HepG2 (cell line): Measurements from ENCODE around the gene GNRH2. TPM values are rescaled to one million over a fixed set of nuclear protein-coding genes. Genes with fewer than 3 reads are reported as not detected.

ENCODE experiments used
- CHD2 ChIP-seq: IDR thresholded peaks from 2 replicates; pipeline ENCODE4 v1.6.1; 2011; ENCODE audit warnings: low read depth, low read length, improper control_type of control experiment
- CREB1 ChIP-seq, 2 experiments: fragments of 450-650 bp in 1 of 2; IDR thresholded peaks; 2 replicates each; pipeline ENCODE4 v1.6.1; 2016 to 2017; ENCODE audit warnings: control low read depth in 1 of 2, mild to moderate bottlenecking in 1 of 2, missing compliant biosample characterization in 1 of 2, missing genetic modification characterization in 1 of 2
- EEA1 ChIP-seq: sonication (generic); formaldehyde crosslinking; IDR thresholded peaks from 2 replicates; pipeline ENCODE4 v1.5.1; 2020; ENCODE audit warnings: mild to moderate bottlenecking, missing genetic modification reagents, borderline replicate concordance
- ETV6 ChIP-seq: sonication (generic); formaldehyde crosslinking; conservative IDR thresholded peaks from 2 replicates; pipeline ENCODE4 v1.4.0; 2020; ENCODE audit warnings: missing genetic modification reagents
- GLI4 ChIP-seq: sonication (generic); formaldehyde crosslinking; IDR thresholded peaks from 2 replicates; pipeline ENCODE4 v1.5.1; 2020; ENCODE audit warnings: missing genetic modification reagents, mild to moderate bottlenecking, moderate library complexity, borderline replicate concordance
- HMG20B ChIP-seq: conservative IDR thresholded peaks from 2 replicates; pipeline ENCODE4 v1.6.1; 2016; ENCODE audit warnings: missing genetic modification reagents, missing compliant biosample characterization
- IRX3 ChIP-seq: sonication (generic); formaldehyde crosslinking; IDR thresholded peaks from 2 replicates; pipeline ENCODE4 v1.8.1; 2023; ENCODE audit warnings: mild to moderate bottlenecking, low read depth, missing genetic modification reagents, borderline replicate concordance
- MTF2 ChIP-seq: sonication (generic); formaldehyde crosslinking; IDR thresholded peaks from 2 replicates; pipeline ENCODE4 v1.5.0; 2020; ENCODE audit warnings: missing genetic modification reagents, borderline replicate concordance
- NAIF1 ChIP-seq: sonication (generic); formaldehyde crosslinking; IDR thresholded peaks from 2 replicates; pipeline ENCODE4 v1.5.0; 2020; ENCODE audit warnings: mild to moderate bottlenecking, missing genetic modification reagents, borderline replicate concordance
- NFAT5 ChIP-seq: sonication (generic); formaldehyde crosslinking; IDR thresholded peaks from 2 replicates; pipeline ENCODE4 v1.4.0; 2020; ENCODE audit warnings: missing genetic modification reagents
- NFE2 ChIP-seq: sonication (generic); formaldehyde crosslinking; IDR thresholded peaks from 2 replicates; pipeline ENCODE4 v1.4.0; 2020; ENCODE audit warnings: missing genetic modification reagents
- TCF7L2 ChIP-seq: IDR thresholded peaks from 2 replicates; pipeline ENCODE4 v1.6.1; 2011; ENCODE audit warnings: mild to moderate bottlenecking, low read depth, low read length, moderate library complexity
- UBTF ChIP-seq: sonication (generic); formaldehyde crosslinking; IDR thresholded peaks from 2 replicates; pipeline ENCODE4 v1.4.0; 2020; ENCODE audit warnings: mild to moderate bottlenecking, missing genetic modification reagents
- ZFYVE20 ChIP-seq: sonication (generic); formaldehyde crosslinking; IDR thresholded peaks from 2 replicates; pipeline ENCODE4 v1.8.0; 2023; ENCODE audit warnings: low read depth, mild to moderate bottlenecking, moderate library complexity, missing genetic modification reagents, borderline replicate concordance
- ZKSCAN1 ChIP-seq: fragments of 150-350 bp; IDR thresholded peaks from 2 replicates; pipeline ENCODE4 v1.6.1; 2014; ENCODE audit warnings: low read length
- ZNF10 ChIP-seq: sonication (generic); formaldehyde crosslinking; IDR thresholded peaks from 2 replicates; pipeline ENCODE4 v1.4.0; 2020; ENCODE audit warnings: mild to moderate bottlenecking, low read depth, missing genetic modification reagents, borderline replicate concordance
- ZNF382 ChIP-seq: sonication (generic); formaldehyde crosslinking; IDR thresholded peaks from 2 replicates; pipeline ENCODE4 v1.5.0; 2020; ENCODE audit warnings: missing genetic modification reagents, mild to moderate bottlenecking, borderline replicate concordance
- ZNF83 ChIP-seq: sonication (generic); formaldehyde crosslinking; IDR thresholded peaks from 2 replicates; pipeline ENCODE4 v1.4.0; 2020; ENCODE audit warnings: missing genetic modification reagents, mild to moderate bottlenecking, borderline replicate concordance
- ZSCAN25 ChIP-seq: sonication (generic); formaldehyde crosslinking; IDR thresholded peaks from 2 replicates; pipeline ENCODE4 v1.8.0; 2022; ENCODE audit warnings: mild to moderate bottlenecking, missing genetic modification reagents
- polyA plus RNA-seq, 8 experiments: library from polyadenylated mRNA; depleted of rRNA in 3 of 8; stranded (reverse) in 7 of 8; unstranded in 1 of 8; fragments of >200 nt; fragmentation: Illumina TruSeq in 4 of 8; extraction: Trizol in 4 of 8; gene quantifications; 2 replicates each; pipeline versions ENCODE4 v1.2.1 to v1.2.3, GENCODE V29; 2011 to 2016; ENCODE audit warnings: low read depth in 4 of 8, missing spikeins in 1 of 8, mixed read lengths in 1 of 8; ENCODE audit not compliant: insufficient read depth in 1 of 8
- total RNA-seq, 5 experiments: library from RNA; depleted of rRNA; stranded (reverse); fragments of >200 nt; fragmentation: Illumina TruSeq; extraction: Trizol; gene quantifications; 2 replicates each; pipeline ENCODE4 v1.2.3, GENCODE V29; 2016; ENCODE audit warnings: low read depth in 1 of 5
- TF ChIP-seq, protein P1 (sequence below): sonication (generic); formaldehyde crosslinking; IDR thresholded peaks from 2 replicates; pipeline ENCODE4 v1.4.0; 2020; ENCODE audit warnings: missing genetic modification reagents

The GNRH2 gene
- total and polyA plus RNA-seq, 2 of the 13 experiments (the other 11 are each of a cell fraction or from before 2014, with no cell fraction given) = 0.28 TPM; not detected in 1

- TF ChIP-seq ZNF83 (CRISPR knock-in tag) = no peak
- no peak for TF ChIP-seq ZNF10 (CRISPR knock-in tag)
- TF ChIP-seq ZSCAN25 (CRISPR knock-in tag) = no peak
- no peak for TF ChIP-seq MTF2 (CRISPR knock-in tag)
- no peak for TF ChIP-seq CREB1 (IDR thresholded peaks at IDR 0.05)
- no peak for TF ChIP-seq CREB1 (CRISPR knock-in tag; IDR thresholded peaks at IDR 0.05)
- no peak for TF ChIP-seq ZFYVE20 (CRISPR knock-in tag)
- TF ChIP-seq NFE2 = no peak
- no peak for TF ChIP-seq ZKSCAN1
- no peak for TF ChIP-seq NFAT5 (CRISPR knock-in tag)
- no peak for TF ChIP-seq GLI4
- TF ChIP-seq TCF7L2 = no peak
- TF ChIP-seq UBTF = 0 out of 2 replicates have a peak, but pooled peaks have one; percentile 15
- no peak for TF ChIP-seq IRX3 (CRISPR knock-in tag)
- TF ChIP-seq HMG20B = no peak
- TF ChIP-seq, protein P1, sequence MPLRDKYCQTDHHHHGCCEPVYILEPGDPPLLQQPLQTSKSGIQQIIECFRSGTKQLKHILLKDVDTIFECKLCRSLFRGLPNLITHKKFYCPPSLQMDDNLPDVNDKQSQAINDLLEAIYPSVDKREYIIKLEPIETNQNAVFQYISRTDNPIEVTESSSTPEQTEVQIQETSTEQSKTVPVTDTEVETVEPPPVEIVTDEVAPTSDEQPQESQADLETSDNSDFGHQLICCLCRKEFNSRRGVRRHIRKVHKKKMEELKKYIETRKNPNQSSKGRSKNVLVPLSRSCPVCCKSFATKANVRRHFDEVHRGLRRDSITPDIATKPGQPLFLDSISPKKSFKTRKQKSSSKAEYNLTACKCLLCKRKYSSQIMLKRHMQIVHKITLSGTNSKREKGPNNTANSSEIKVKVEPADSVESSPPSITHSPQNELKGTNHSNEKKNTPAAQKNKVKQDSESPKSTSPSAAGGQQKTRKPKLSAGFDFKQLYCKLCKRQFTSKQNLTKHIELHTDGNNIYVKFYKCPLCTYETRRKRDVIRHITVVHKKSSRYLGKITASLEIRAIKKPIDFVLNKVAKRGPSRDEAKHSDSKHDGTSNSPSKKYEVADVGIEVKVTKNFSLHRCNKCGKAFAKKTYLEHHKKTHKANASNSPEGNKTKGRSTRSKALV (CRISPR knock-in tag) = no peak
- no peak for TF ChIP-seq CHD2
- TF ChIP-seq EEA1 = 0 out of 2 replicates have a peak, but pooled peaks have one; percentile 36
- no peak for TF ChIP-seq ZNF382
- TF ChIP-seq ETV6 = no peak
- no peak for TF ChIP-seq NAIF1 (CRISPR knock-in tag)
Observed at GRCh38 chr20:3067139-3068014, 24.0 kb downstream of the GNRH2 start (continued).
